Measurements from ENCODE around the gene IGSF10.

The IGSF10 gene

GRCh38 chr3:151462991-151463390 lies 2.1 kb upstream of the IGSF10 start:
- no peak for DNase-seq (ENCODE audit: low read depth in 2 of 2)

- no peak for DNase-seq (ENCODE audit: low read depth in 2 of 2)
These were observed 1.5 kb upstream of the IGSF10 start for GRCh38 chr3:151462278-151462780.

- no peak for DNase-seq (ENCODE audit: low read depth in 2 of 2)
These were observed 633 bp downstream of the IGSF10 start for GRCh38 chr3:151460228-151460627.

- DNase-seq (ENCODE audit: low read depth in 2 of 2) = no peak
These were observed 1.5 kb downstream of the IGSF10 start for GRCh38 chr3:151459358-151459757.

GRCh38 chr3:151456065-151456464 lies 4.8 kb downstream of the IGSF10 start:
- DNase-seq (ENCODE audit: low read depth in 2 of 2) = no peak

GRCh38 chr3:151452841-151453240 lies 8.0 kb downstream of the IGSF10 start:
- DNase-seq (ENCODE audit: low read depth in 2 of 2) = no peak

GRCh38 chr3:151452368-151452767 lies 8.5 kb downstream of the IGSF10 start:
- no peak for DNase-seq (ENCODE audit: low read depth in 2 of 2)

GRCh38 chr3:151446002-151446340 lies 14.9 kb downstream of the IGSF10 start:
- no peak for DNase-seq (ENCODE audit: low read depth in 2 of 2)

GRCh38 chr3:151445273-151446001 lies 15.4 kb downstream of the IGSF10 start:
- no peak for DNase-seq (ENCODE audit: low read depth in 2 of 2)

- no peak for DNase-seq (ENCODE audit: low read depth in 2 of 2)
These were observed 17.3 kb downstream of the IGSF10 start for GRCh38 chr3:151443583-151443982.

- DNase-seq (ENCODE audit: low read depth in 2 of 2) = no peak
These were observed 19.9 kb downstream of the IGSF10 start for GRCh38 chr3:151440940-151441339.

GRCh38 chr3:151439652-151440125 lies 21.2 kb downstream of the IGSF10 start:
- DNase-seq (ENCODE audit: low read depth in 2 of 2) = no peak

- DNase-seq (ENCODE audit: low read depth in 2 of 2) = no peak
These were observed 23.0 kb downstream of the IGSF10 start for GRCh38 chr3:151437906-151438305.

GRCh38 chr3:151436675-151437446 lies 24.0 kb downstream of the IGSF10 start:
- no peak for DNase-seq (ENCODE audit: low read depth in 2 of 2)

- DNase-seq (ENCODE audit: low read depth in 2 of 2) = no peak
These were observed 26.5 kb downstream of the IGSF10 start for GRCh38 chr3:151434151-151434890.

GRCh38 chr3:151432616-151433372 lies 28.1 kb downstream of the IGSF10 start:
- DNase-seq (ENCODE audit: low read depth in 2 of 2) = no peak

- DNase-seq (ENCODE audit: low read depth in 2 of 2) = no peak
These were observed 28.9 kb downstream of the IGSF10 start for GRCh38 chr3:151431940-151432339.

GRCh38 chr3:151430821-151431484 lies 29.9 kb downstream of the IGSF10 start:
- no peak for DNase-seq (ENCODE audit: low read depth in 2 of 2)

GRCh38 chr3:151428386-151428785 lies 32.5 kb downstream of the IGSF10 start:
- DNase-seq (ENCODE audit: low read depth in 2 of 2) = no peak

GRCh38 chr3:151426341-151426657 lies 34.6 kb downstream of the IGSF10 start:
- no peak for DNase-seq (ENCODE audit: low read depth in 2 of 2)
